BE2C (cell line): ENCODE measurements around the gene RGS8.

Experiments
- DNase-seq: peaks from one replicate; pipeline ENCODE4 v3.0.0-alpha.2; 2020
- H3K27me3 ChIP-seq: fragments of 250-450 bp; sonication (Bioruptor Pico); 2 replicates; pipeline ENCODE4 v1.5.1; 2020; ENCODE audit warnings: mild to moderate bottlenecking
- H3K36me3 ChIP-seq: fragments of 250-450 bp; sonication (Bioruptor Pico); 2 replicates; pipeline ENCODE4 v1.5.1; 2020; ENCODE audit warnings: mild to moderate bottlenecking
- H3K4me1 ChIP-seq: fragments of 250-450 bp; sonication (Bioruptor Pico); 2 replicates; pipeline ENCODE4 v1.5.1; 2020
- H3K4me3 ChIP-seq: 2 replicates; pipeline ENCODE4 v1.5.1; 2011; ENCODE audit warnings: low read depth, low read length
- H3K9me3 ChIP-seq: fragments of 250-450 bp; sonication (Bioruptor Pico); 2 replicates; pipeline ENCODE4 v1.5.1; 2020
- TF ChIP-seq, protein P1 (sequence below): IDR thresholded peaks from 2 replicates; pipeline ENCODE4 v1.5.1; 2012; ENCODE audit warnings: mild to moderate bottlenecking, low read depth, low read length

RGS8 gene

DNA sequence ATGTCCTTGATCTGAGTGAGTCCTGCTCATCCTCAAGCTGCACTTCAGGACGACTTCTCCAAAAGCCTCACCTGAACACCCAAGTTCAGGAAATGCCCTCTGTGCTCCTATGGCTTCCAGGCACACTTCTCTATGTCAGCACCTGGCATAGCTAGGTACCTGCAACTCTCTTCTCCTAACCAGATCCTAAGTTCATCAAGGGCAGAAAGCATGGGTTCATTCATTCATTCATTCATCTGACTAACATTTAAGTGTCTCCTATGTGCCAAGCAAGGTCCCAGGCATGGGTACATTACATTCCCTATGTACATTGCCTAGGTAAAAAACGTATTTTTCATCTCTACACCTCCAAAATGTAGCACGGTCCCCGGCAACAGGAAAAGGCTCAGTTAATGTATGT is 4.0 kb downstream of the RGS8 start:
- no peak for DNase-seq
- Histone ChIP-seq H3K36me3 (no peaks in the 10 kb centered on the region), H3K27me3 (no peaks in the 10 kb centered on the region), H3K4me1 (peaks cover 41% of the 10 kb centered on the region), H3K9me3 (no peaks in the 10 kb centered on the region), H3K4me3 (no peak overlapping the region)
- TF ChIP-seq, protein P1, sequence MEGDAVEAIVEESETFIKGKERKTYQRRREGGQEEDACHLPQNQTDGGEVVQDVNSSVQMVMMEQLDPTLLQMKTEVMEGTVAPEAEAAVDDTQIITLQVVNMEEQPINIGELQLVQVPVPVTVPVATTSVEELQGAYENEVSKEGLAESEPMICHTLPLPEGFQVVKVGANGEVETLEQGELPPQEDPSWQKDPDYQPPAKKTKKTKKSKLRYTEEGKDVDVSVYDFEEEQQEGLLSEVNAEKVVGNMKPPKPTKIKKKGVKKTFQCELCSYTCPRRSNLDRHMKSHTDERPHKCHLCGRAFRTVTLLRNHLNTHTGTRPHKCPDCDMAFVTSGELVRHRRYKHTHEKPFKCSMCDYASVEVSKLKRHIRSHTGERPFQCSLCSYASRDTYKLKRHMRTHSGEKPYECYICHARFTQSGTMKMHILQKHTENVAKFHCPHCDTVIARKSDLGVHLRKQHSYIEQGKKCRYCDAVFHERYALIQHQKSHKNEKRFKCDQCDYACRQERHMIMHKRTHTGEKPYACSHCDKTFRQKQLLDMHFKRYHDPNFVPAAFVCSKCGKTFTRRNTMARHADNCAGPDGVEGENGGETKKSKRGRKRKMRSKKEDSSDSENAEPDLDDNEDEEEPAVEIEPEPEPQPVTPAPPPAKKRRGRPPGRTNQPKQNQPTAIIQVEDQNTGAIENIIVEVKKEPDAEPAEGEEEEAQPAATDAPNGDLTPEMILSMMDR, result no peak

DNA sequence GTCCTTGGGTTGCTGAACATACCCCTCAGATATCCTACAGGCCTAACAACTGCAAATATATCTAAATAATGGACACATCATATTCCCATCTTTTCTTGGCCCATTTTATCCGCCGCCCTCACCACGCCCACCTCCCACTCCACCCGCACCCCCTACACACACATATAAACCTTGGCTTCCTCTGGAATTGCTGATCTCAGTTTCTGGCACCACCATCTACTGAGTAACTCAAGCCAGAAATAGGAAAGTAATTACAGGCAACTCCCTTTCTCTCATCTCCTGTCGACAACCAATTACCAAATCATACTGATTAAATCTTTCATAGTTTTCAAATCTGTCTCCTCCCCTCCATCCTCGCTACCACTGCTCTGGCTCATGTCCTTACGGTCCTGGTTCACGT is 4.7 kb downstream of the RGS8 start:
- Histone ChIP-seq H3K4me3 (no peak overlapping the region), H3K4me1 (peaks cover 45% of the 10 kb centered on the region), H3K9me3 (no peaks in the 10 kb centered on the region), H3K27me3 (no peaks in the 10 kb centered on the region), H3K36me3 (no peaks in the 10 kb centered on the region)
- TF ChIP-seq, protein P1, result no peak
- DNase-seq, result peak; percentile 32

DNA sequence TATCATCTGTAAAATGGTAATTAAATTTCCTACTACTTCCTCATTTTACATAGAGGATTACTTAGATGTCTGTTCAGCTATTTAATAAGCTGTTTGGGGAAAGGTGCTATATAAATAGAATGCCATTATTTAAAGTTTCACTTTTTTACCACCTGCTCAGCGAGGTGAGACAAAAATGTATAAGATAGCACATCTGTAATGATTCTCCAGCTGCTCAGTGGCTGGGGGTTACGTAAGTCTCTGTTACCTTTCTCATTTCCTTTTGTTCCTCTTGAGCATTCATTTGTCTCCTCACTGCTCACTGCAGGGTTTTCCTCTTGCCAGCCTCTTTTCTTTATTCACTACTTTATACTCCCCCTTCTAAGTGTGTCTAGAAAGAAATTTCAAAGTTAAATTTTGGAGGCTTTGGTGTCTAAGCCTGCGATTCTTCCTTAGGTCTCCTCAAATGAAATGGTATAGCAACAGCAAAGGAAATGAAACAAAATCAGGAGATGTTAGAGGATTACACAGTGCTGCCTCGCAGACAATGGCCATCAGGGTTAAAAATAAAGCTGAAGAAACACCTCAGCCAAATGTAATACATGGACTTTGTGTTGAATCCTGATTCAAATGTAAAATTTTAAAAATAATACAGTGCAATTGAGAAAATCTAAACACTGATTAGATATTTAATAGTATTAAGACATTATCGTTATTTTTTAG is 6.8 kb downstream of the RGS8 start:
- H3K4me3 ChIP-seq, result no peak overlapping the region
- no peak for DNase-seq
- no peaks in the 10 kb centered on the region for H3K27me3 ChIP-seq
- no peaks in the 10 kb centered on the region for H3K9me3 ChIP-seq
- H3K4me1 ChIP-seq, result peaks cover 51% of the 10 kb centered on the region
- no peaks in the 10 kb centered on the region for H3K36me3 ChIP-seq
- TF ChIP-seq, protein P1, result no peak

DNA sequence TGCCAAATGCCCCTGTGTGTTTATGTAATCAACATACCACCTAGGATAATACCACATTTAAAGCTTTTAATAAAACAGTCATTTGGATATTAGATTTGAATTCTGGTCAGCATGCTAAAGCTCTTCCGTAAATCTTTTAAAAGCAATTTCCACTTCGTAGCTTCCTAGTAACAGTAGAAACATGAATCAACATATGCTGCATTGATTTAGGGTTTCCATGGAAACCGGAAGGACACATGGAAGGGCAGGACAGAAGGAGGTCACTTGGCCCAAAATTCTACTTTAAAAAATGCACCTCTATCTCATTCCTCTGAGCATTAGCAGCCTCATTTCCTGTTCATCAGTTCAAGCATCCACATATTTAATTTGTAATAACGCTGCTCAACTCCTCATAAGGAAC is 8.1 kb downstream of the RGS8 start:
- H3K4me1 ChIP-seq, result peaks cover 62% of the 10 kb centered on the region
- no peaks in the 10 kb centered on the region for H3K27me3 ChIP-seq
- H3K9me3 ChIP-seq, result no peaks in the 10 kb centered on the region
- no peaks in the 10 kb centered on the region for H3K36me3 ChIP-seq
- DNase-seq, result no peak
- TF ChIP-seq, protein P1, result no peak
- no peak overlapping the region for H3K4me3 ChIP-seq

DNA sequence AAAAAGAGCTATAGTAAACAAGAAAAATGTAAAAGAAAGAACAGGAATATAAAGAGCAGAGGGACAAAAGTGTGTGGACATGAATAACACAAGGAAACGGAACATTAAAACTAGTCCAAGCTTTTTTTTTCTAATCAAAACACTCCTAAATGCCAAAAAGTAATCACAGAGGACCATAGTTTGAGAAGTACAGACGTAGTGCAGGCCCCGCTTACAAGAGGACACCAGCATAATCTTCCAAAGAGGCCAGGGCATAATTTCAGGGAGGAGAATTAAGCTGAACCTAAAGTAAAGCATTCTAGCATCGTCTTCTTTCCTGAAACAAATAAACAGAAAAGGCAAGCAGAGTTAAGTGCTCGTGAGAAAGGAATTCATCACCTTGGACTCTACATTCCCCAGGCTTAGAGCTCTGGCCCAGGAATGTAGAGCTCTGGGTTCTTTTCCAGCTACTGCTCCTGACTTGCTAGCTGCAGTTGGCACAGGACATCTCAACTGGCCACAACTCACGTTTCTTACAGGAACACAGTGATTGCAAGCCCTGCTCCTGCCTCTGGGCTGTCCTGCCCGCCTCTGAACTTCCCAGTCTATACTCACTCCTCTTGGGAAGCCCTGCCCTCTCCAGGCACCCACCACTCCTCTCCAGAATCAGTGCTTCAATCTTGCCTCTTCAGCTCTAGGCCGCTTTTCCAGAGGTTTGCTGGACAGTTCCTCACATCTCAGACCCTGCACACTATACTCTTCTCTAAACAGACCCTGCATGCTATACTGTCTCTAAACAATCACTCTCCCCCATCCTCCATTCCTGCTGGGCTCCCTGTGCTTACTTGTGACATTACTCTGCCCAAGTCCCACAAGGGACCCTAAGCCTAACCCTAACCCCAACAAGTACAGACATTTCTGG is 9.8 kb downstream of the RGS8 start:
- H3K4me1 ChIP-seq, result peaks cover 58% of the 10 kb centered on the region
- peak; percentile 24 for DNase-seq
- H3K9me3 ChIP-seq, result no peaks in the 10 kb centered on the region
- H3K27me3 ChIP-seq, result no peaks in the 10 kb centered on the region
- H3K36me3 ChIP-seq, result no peaks in the 10 kb centered on the region
- TF ChIP-seq, protein P1, result no peak
- H3K4me3 ChIP-seq, result no peak overlapping the region

DNA sequence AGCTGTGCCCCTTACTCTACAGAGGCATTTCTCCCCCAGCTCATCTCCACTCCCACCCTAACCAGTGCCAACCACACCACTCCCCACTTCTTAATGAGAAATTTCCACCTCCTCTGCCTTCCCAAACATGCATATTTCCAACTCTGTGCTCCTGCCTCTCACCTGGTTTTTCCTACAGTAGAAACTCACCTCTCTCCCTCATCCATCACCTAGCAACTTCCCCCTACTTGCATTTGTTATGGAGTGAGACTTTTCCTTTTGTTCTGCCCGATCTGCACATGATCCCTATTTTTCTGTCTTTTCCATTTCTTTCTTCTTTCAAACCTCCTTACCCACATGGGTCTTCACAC is 11.9 kb downstream of the RGS8 start:
- Histone ChIP-seq H3K9me3 (no peaks in the 10 kb centered on the region), H3K36me3 (no peaks in the 10 kb centered on the region), H3K4me3 (no peak overlapping the region), H3K27me3 (no peaks in the 10 kb centered on the region), H3K4me1 (peaks cover 46% of the 10 kb centered on the region)
- no peak for DNase-seq
- TF ChIP-seq, protein P1, result no peak
